A549 treated with ZK216348 at 1 μM for 4 hours (cell line): Measurements from ENCODE around the gene RASGRF1. TPM values are rescaled to one million over a fixed set of nuclear protein-coding genes. Genes with fewer than 3 reads are reported as not detected.

Source experiments
- total RNA-seq: library from RNA; stranded (reverse); fragments of 200-300 nt; extraction: Qiagen RNA extraction; gene quantifications from 5 replicates; pipeline ENCODE4 v1.2.3, GENCODE V29; 2022; ENCODE audit warnings: low read depth

Gene RASGRF1
- total RNA-seq = 0.32 to 1.9 TPM (median 0.54 TPM) in 5 replicates

GRCh38 chr15:79090487-79091203, at the start of gene RASGRF1:
TSS of gene RASGRF1 (minus strand) at chr15:79090780. CDS start at chr15:79090498, 282 bp downstream.

GRCh38 chr15:78944669-78945407, 145.7 kb downstream of the RASGRF1 start, which contains the start of gene CTSH:
TSS of gene CTSH (minus strand) at chr15:78945046. CDS start at chr15:78944981, 65 bp downstream.

Other genes with a start within 250 kb of the RASGRF1 start
- 356 to 978 TPM (median 364 TPM) in 5 replicates for gene MORF4L1, start 217.9 kb downstream of the RASGRF1 start, total RNA-seq
- 42.2 to 52.4 TPM (median 47.0 TPM) in 5 replicates for gene CTSH, start 145.7 kb downstream of the RASGRF1 start, total RNA-seq
- gene ANKRD34C, start 191.9 kb upstream of the RASGRF1 start, total RNA-seq = not detected in 5 replicates
- gene TMED3, start 220.3 kb upstream of the RASGRF1 start, total RNA-seq = 147 to 194 TPM (median 189 TPM) in 5 replicates